AG10803 (cell line): ENCODE results near the gene FANCD2.
"Not testable (repeated sequence)": the region's sequence is repeated elsewhere in the genome, so short reads cannot be mapped to it uniquely, and the experiment has no call there.

Experiments used
- DNase-seq: peaks from one replicate; pipeline ENCODE4 v3.0.0; 2010; ENCODE audit warnings: low read depth
- H3K4me3 ChIP-seq: 2 replicates; pipeline ENCODE4 v1.5.1; 2011; ENCODE audit warnings: mild to moderate bottlenecking, low read length, control low read depth
- TF ChIP-seq, protein P1 (sequence below): conservative IDR thresholded peaks from 2 replicates; pipeline ENCODE4 v1.5.1; 2011; ENCODE audit warnings: mild to moderate bottlenecking, low read length, control low read depth, inconsistent platforms

The FANCD2 gene

DNA sequence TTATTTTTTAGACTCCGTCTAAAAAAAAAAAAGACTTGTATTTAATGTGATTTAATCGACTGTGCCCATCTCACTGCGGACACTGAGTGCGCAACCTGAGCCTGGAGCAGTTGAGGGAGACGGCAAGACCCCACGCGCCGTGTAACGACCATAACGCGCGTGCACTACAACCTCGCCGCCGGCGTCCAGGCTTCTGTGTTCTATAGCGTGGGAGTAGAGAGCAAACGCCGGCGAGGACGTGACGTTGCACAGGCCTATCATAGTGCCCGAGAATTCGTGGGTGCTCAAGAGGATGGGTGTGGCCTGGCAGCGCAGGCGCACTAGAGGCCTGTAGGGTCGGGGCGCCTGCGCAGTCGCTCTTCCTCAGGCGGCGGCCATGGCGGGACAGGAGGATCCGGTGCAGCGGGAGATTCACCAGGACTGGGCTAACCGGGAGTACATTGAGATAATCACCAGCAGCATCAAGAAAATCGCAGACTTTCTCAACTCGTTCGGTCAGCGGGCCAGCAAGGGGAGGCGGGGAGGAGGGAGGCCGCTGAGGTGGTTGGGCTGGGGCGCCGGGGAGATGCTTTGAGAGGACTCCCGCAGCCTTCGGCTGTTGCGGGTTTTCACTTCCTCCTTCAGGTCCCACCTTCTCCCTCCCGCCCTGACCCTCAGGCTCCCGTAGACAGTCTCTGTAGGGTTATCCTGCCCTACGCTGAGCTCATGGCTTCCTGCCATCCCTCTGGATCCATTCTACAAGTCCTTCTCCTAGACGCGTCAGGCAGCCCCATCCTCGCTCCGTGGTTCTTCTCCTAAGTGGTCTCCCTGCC is 89.3 kb downstream of the FANCD2 start, which contains the start of gene BRK1:
TSS of gene BRK1 (plus strand) at position 350 of the 812 bp plus-strand sequence. CDS start at position 377, 27 bp downstream.
- DNase-seq = peak; percentile 95
- peak within 1 kb of the TSS; percentile 100 for H3K4me3 ChIP-seq
- TF ChIP-seq, protein P1, sequence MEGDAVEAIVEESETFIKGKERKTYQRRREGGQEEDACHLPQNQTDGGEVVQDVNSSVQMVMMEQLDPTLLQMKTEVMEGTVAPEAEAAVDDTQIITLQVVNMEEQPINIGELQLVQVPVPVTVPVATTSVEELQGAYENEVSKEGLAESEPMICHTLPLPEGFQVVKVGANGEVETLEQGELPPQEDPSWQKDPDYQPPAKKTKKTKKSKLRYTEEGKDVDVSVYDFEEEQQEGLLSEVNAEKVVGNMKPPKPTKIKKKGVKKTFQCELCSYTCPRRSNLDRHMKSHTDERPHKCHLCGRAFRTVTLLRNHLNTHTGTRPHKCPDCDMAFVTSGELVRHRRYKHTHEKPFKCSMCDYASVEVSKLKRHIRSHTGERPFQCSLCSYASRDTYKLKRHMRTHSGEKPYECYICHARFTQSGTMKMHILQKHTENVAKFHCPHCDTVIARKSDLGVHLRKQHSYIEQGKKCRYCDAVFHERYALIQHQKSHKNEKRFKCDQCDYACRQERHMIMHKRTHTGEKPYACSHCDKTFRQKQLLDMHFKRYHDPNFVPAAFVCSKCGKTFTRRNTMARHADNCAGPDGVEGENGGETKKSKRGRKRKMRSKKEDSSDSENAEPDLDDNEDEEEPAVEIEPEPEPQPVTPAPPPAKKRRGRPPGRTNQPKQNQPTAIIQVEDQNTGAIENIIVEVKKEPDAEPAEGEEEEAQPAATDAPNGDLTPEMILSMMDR = 0 out of 2 replicates have a peak, but pooled peaks have one; percentile 6

DNA sequence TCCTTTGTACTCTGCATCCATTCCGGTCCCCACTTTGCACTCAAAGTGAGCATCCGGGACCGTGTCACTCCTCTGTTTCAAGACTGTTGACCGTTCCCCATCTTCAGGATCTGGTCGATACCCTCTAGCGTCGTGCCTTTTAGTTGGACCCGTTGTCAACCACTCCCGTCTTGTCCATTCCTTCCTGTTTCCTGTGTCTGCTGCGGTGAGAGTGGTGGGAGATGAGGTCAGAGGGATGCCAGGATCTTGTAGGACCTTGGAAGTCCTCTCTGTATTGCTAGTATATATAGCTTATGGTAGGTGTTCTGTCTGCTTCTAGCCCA is 89.9 kb downstream of the FANCD2 start:
- DNase-seq = peak; percentile 55
- peak overlapping the region; percentile 100 for H3K4me3 ChIP-seq
- TF ChIP-seq, protein P1 = no peak

DNA sequence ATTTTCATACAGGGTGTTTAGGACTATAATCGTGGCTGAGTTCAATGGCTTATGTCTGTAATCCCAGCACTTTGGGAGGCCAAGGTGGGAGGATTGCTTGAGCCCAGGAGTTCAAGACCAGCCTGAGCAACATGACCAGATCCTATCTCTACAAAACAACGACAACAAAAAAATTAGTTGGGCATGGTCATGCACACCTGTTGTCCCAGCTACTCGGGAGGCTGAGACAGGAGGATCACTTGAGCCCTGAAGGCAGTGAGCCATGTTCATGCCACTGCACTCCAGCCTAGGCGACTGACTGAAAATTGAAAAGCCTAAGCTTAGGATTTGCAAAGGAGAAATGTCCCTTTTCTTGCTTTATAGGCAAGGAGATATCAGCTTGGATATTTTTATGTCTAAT is 90.7 kb downstream of the FANCD2 start:
- peak overlapping the region; percentile 100 for H3K4me3 ChIP-seq
- TF ChIP-seq, protein P1 = no peak
- no peak for DNase-seq

DNA sequence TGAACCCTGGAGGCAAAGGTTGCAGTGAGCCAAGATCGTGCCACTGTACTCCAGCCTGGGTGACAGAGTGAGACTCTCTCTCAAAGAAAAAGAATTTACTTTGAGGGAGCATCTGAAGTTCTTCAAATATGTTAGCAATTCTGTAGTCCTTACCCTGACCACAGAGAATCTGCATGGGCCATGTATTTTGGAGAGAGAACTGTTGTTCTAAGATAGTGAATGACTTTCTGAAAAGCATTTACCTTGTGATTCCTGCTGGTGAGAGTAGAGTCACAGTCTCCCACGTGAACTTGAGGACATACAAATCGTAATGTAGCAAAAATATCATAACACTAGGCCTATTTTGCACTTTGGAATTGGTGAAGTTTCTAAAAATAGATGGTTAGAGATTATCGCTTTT is 93.1 kb downstream of the FANCD2 start:
- H3K4me3 ChIP-seq = no peak overlapping the region
- no peak for DNase-seq
- TF ChIP-seq, protein P1 = no peak

DNA sequence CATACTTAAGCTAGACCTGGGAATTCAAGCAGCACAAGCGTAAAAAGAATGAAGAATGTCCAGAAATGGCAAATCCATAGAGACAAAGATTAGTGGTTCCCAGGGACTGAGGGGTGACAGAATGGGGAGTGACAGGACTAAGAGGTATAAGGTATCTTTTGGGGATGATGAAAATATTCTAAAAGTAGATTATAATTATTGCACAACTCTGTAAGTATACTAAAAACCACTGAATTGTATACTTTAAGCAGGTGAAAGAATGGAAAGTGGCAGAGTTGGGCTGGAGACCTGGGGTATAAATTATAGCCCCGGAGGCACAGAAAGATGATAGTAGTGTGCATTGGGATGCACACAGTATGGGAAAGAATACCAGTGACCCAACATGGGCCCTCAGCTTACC is 94.8 kb downstream of the FANCD2 start:
- no peak for DNase-seq
- TF ChIP-seq, protein P1 = no peak
- no peak overlapping the region for H3K4me3 ChIP-seq

DNA sequence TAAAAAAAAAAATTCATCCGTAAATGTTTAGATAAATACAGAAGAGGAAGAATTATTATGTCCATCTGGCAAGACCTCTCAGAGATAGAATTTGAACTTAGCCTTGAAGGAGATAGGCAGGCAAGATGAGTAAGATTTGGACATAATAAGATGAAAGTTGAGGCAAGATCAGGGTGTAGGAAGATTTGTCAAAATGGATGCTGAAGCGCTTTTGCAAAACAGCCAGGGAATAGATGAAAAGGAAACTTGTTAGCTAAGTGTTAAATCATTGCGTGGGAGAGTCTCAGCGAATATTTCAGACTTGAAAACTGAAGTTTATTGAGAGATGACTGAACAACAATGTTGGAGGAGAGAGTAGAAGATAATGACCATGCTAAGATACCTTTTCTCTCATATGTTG is 96.5 kb downstream of the FANCD2 start:
- H3K4me3 ChIP-seq = no peak overlapping the region
- TF ChIP-seq, protein P1 = no peak
- DNase-seq = no peak

DNA sequence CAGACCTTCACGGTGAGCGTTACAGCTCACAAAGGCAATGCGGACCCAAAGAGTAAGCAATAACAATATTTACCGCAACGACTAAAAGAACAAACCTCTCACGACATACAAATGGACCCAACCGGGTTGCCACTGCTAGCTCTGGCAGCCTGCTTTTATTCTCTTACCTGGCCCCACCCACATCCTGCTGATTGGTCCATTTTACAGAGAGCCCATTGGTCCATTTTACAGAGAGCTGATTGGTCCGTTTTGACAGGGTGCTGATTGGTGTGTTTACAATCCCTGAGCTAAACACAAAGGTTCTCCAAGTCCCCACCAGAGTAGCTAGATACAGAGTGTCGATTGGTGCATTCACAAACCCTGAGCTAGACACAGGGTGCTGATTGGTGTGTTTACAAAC is 109.6 kb downstream of the FANCD2 start:
- not testable (repeated sequence) for DNase-seq, H3K4me3 ChIP-seq
